ENCODE results near the gene FHL2.

Gene FHL2

DNA sequence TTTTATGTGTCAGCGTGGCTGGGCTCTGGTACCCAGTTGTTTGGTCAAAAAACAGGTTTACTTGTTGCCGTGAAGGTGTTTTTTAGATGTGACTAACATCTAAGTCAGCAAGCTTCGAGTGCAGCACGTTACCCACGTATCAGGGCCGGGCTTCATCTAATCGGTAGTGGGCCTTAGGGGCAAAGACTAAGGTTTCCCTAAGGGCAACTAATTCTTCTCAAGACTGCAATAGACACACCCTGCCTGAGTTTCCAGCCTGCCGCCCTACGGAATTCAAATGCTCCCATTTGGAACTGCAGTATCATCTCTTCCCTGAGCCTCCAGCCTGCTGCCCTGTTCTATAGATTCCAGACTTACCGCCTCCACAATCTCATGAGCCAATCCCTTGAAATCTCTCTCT lies 27.7 kb downstream of the FHL2 start:
- no peak for DNase-seq (ENCODE audit: low read depth, low spot score)
- Histone ChIP-seq H3K9ac (ENCODE audit: insufficient read length, low read depth) (no peak overlapping the region), H3K36me3 (ENCODE audit: insufficient read depth, insufficient read length, low read length) (peaks cover 92% of the 10 kb centered on the region), H3K4me1 (ENCODE audit: insufficient read depth, insufficient read length) (no peaks in the 10 kb centered on the region), H3K27me3 (ENCODE audit: insufficient read depth, insufficient read length) (no peaks in the 10 kb centered on the region), H3K4me3 (ENCODE audit: insufficient read length, low read depth) (no peak overlapping the region), H3K9me3 (ENCODE audit: insufficient read depth, low read length) (no peaks in the 10 kb centered on the region)
- no peak for TF ChIP-seq ZNF274 (IDR thresholded peaks at IDR 0.05; ENCODE audit: low read depth, low read length)
- TF ChIP-seq SUZ12 (IDR thresholded peaks at IDR 0.05; ENCODE audit: extremely low read depth, insufficient read depth, insufficient read length), result no peak
- no peak for TF ChIP-seq YY1 (IDR thresholded peaks at IDR 0.05; ENCODE audit: insufficient read depth, insufficient read length)

DNA sequence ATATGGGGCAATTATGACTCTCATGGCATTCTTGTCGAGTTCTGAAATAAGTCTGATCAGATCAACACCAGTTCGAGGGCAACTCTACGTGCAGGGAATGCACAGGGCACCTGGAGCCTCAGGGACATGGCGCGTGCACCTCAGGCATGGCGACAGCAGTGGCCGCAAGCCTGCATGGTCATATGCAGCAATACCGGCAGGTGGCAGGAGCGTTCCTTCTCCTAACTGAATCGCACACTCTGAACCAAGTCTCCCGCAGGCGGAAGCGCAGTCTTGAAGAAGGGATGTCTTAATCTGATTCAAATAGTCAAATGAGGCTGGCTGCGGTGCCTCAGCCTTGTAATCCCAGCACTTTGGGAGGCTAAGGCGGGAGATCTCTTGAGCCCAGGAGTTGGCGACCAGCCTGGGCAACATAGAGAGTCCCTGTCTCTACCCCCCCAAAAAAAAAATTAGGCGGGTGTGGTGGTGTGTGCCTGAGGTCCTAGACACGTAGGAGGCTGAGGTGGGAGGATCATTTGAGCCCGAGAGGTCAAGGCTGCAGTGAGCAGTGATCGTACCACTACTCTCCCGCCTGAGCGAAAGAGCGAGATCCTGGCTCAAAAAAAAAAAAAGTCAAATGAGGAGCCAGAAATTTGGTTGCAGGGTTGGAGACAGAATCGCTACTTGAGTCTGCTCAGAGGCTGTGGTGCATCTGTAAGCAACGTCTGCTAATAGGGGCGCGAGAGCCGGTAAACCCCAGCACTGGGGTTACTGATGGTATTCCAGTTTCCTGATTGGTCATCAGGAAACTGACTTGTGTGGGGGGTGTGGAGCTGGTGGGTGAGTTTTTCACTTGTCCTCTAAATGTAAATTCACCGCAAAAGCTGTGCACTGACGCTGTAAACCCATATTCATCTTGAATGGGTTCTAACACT lies 28.8 kb downstream of the FHL2 start:
- Histone ChIP-seq H3K9me3 (ENCODE audit: insufficient read depth, low read length) (no peaks in the 10 kb centered on the region), H3K27me3 (ENCODE audit: insufficient read depth, insufficient read length) (no peaks in the 10 kb centered on the region), H3K4me1 (ENCODE audit: insufficient read depth, insufficient read length) (no peaks in the 10 kb centered on the region), H3K9ac (ENCODE audit: insufficient read length, low read depth) (no peak overlapping the region), H3K4me3 (ENCODE audit: insufficient read length, low read depth) (no peak overlapping the region), H3K36me3 (ENCODE audit: insufficient read depth, insufficient read length, low read length) (peaks cover 92% of the 10 kb centered on the region)
- TF ChIP-seq ZNF274 (IDR thresholded peaks at IDR 0.05; ENCODE audit: low read depth, low read length) (no peak), YY1 (IDR thresholded peaks at IDR 0.05; ENCODE audit: insufficient read depth, insufficient read length) (no peak), SUZ12 (IDR thresholded peaks at IDR 0.05; ENCODE audit: extremely low read depth, insufficient read depth, insufficient read length) (no peak)
- DNase-seq (ENCODE audit: low read depth, low spot score), result peak; percentile 78

DNA sequence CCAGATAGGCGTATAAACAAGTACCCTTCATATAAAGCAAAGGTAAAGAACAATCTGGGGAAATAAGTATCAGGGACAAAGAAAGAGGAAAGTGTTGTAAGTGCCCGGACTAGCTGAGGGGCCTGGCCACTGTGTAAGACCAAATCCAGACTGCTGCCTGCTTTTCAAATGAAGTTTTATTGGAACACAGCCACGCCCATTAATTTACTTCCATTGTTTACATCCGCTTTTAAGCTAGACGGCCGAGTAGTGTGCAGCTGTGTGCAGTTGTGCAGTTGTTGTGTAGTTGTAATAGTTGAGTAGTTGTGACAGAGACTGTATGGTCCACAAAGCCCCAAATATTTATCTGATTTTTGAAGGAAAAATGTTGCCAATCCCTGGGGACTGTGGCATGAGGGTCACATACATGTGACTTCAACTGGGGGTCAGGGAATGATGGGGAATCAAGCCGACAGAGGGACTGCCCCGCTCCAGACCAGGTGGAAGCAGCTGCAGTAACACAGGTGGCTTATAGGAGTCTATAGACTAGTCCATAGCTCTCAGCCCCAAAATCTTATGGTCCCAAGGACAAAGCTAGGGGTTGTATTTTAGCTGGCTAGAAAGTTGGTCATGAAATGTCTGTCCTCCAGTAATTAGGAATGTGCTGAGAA lies 30.0 kb downstream of the FHL2 start:
- DNase-seq (ENCODE audit: low read depth, low spot score), result no peak
- H3K36me3 ChIP-seq (ENCODE audit: insufficient read depth, insufficient read length, low read length), result peaks cover 92% of the 10 kb centered on the region
- TF ChIP-seq ZNF274 (IDR thresholded peaks at IDR 0.05; ENCODE audit: low read depth, low read length) (no peak), YY1 (IDR thresholded peaks at IDR 0.05; ENCODE audit: insufficient read depth, insufficient read length) (no peak), SUZ12 (IDR thresholded peaks at IDR 0.05; ENCODE audit: extremely low read depth, insufficient read depth, insufficient read length) (no peak)
- H3K4me3 ChIP-seq (ENCODE audit: insufficient read length, low read depth), result no peak overlapping the region
- no peak overlapping the region for H3K9ac ChIP-seq (ENCODE audit: insufficient read length, low read depth)
- no peaks in the 10 kb centered on the region for H3K4me1 ChIP-seq (ENCODE audit: insufficient read depth, insufficient read length)
- no peaks in the 10 kb centered on the region for H3K9me3 ChIP-seq (ENCODE audit: insufficient read depth, low read length)
- H3K27me3 ChIP-seq (ENCODE audit: insufficient read depth, insufficient read length), result no peaks in the 10 kb centered on the region

- TF ChIP-seq SUZ12 (IDR thresholded peaks at IDR 0.05; ENCODE audit: extremely low read depth, insufficient read depth, insufficient read length) (no peak), YY1 (IDR thresholded peaks at IDR 0.05; ENCODE audit: insufficient read depth, insufficient read length) (no peak), ZNF274 (IDR thresholded peaks at IDR 0.05; ENCODE audit: low read depth, low read length) (no peak)
- peaks cover 93% of the 10 kb centered on the region for H3K36me3 ChIP-seq (ENCODE audit: insufficient read depth, insufficient read length, low read length)
Observed at GRCh38 chr2:105365206-105365605, 33.6 kb downstream of the FHL2 start.

GRCh38 chr2:105364436-105365139 lies 34.3 kb downstream of the FHL2 start:
- no peaks in the 10 kb centered on the region for H3K27me3 ChIP-seq (ENCODE audit: insufficient read depth, insufficient read length)
- TF ChIP-seq YY1 (IDR thresholded peaks at IDR 0.05; ENCODE audit: insufficient read depth, insufficient read length), result no peak
- no peak for TF ChIP-seq SUZ12 (IDR thresholded peaks at IDR 0.05; ENCODE audit: extremely low read depth, insufficient read depth, insufficient read length)
- TF ChIP-seq ZNF274 (IDR thresholded peaks at IDR 0.05; ENCODE audit: low read depth, low read length), result no peak
- no peak for DNase-seq (ENCODE audit: low read depth, low spot score)
- no peak overlapping the region for H3K4me3 ChIP-seq (ENCODE audit: insufficient read length, low read depth)
- H3K9ac ChIP-seq (ENCODE audit: insufficient read length, low read depth), result no peak overlapping the region
- H3K4me1 ChIP-seq (ENCODE audit: insufficient read depth, insufficient read length), result no peaks in the 10 kb centered on the region
- H3K36me3 ChIP-seq (ENCODE audit: insufficient read depth, insufficient read length, low read length), result peaks cover 94% of the 10 kb centered on the region
- H3K9me3 ChIP-seq (ENCODE audit: insufficient read depth, low read length), result no peaks in the 10 kb centered on the region

More at GRCh38 chr2:105365206-105365605, 33.6 kb downstream of the FHL2 start:
- Histone ChIP-seq H3K27me3 (ENCODE audit: insufficient read depth, insufficient read length) (no peaks in the 10 kb centered on the region), H3K4me3 (ENCODE audit: insufficient read length, low read depth) (no peak overlapping the region), H3K4me1 (ENCODE audit: insufficient read depth, insufficient read length) (no peaks in the 10 kb centered on the region), H3K9ac (ENCODE audit: insufficient read length, low read depth) (no peak overlapping the region), H3K9me3 (ENCODE audit: insufficient read depth, low read length) (no peaks in the 10 kb centered on the region)
- no peak for DNase-seq (ENCODE audit: low read depth, low spot score)

GRCh38 chr2:105362862-105363591 lies 35.8 kb downstream of the FHL2 start:
- H3K27me3 ChIP-seq (ENCODE audit: insufficient read depth, insufficient read length), result no peaks in the 10 kb centered on the region
- no peaks in the 10 kb centered on the region for H3K9me3 ChIP-seq (ENCODE audit: insufficient read depth, low read length)
- peaks cover 94% of the 10 kb centered on the region for H3K36me3 ChIP-seq (ENCODE audit: insufficient read depth, insufficient read length, low read length)
- no peak for DNase-seq (ENCODE audit: low read depth, low spot score)
- TF ChIP-seq SUZ12 (IDR thresholded peaks at IDR 0.05; ENCODE audit: extremely low read depth, insufficient read depth, insufficient read length), result no peak
- no peak for TF ChIP-seq YY1 (IDR thresholded peaks at IDR 0.05; ENCODE audit: insufficient read depth, insufficient read length)
- TF ChIP-seq ZNF274 (IDR thresholded peaks at IDR 0.05; ENCODE audit: low read depth, low read length), result no peak
- H3K4me1 ChIP-seq (ENCODE audit: insufficient read depth, insufficient read length), result no peaks in the 10 kb centered on the region
- no peak overlapping the region for H3K4me3 ChIP-seq (ENCODE audit: insufficient read length, low read depth)
- no peak overlapping the region for H3K9ac ChIP-seq (ENCODE audit: insufficient read length, low read depth)

All from NT2/D1 (cell line).